Stomach (tissue), 4 donors: ENCODE results near the gene VANGL1.
"Not testable (repeated sequence)": the region's sequence is repeated elsewhere in the genome, so short reads cannot be mapped to it uniquely, and the experiment has no call there.

Experiments
- POLR2A ChIP-seq, 4 donors: fragments of 450-650 bp; IDR thresholded peaks; one replicate each; pipeline ENCODE4 v1.6.1; 2016; ENCODE audit warnings: antibody characterized with exemption in 4 of 4, control low read depth in 2 of 4, mild to moderate bottlenecking in 1 of 4, moderate library complexity in 1 of 4
- TF ChIP-seq, protein P1 (sequence below), 7 experiments: fragments of 450-650 bp in 4 of 7; fragments of 200-600 bp in 3 of 7; sonication (generic) in 3 of 7; IDR thresholded peaks; one replicate each; pipeline ENCODE4 v1.5.1; 2016 to 2019; ENCODE audit warnings: antibody characterized with exemption in 7 of 7, control low read depth in 2 of 7, mild to moderate bottlenecking in 1 of 7

DNA sequence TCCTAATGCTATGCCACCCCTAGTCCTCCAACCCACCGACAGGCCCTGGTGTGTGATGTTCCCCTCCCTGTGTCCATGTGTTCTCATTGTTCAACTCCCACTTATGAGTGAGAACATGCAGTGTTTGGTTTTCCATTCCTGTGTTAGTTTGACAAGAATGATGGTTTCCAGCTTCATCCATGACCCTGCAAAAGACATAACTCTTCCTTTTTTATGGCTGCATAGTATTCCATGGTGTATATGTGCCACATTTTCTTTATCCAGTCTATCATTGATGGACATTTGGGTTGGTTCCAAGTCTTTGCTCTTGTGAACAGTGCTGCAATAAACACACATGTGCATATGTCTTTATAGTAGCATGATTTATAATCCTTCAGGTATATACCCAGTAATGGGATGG, 8.2 kb upstream of the VANGL1 start:
- TF ChIP-seq, protein P1, sequence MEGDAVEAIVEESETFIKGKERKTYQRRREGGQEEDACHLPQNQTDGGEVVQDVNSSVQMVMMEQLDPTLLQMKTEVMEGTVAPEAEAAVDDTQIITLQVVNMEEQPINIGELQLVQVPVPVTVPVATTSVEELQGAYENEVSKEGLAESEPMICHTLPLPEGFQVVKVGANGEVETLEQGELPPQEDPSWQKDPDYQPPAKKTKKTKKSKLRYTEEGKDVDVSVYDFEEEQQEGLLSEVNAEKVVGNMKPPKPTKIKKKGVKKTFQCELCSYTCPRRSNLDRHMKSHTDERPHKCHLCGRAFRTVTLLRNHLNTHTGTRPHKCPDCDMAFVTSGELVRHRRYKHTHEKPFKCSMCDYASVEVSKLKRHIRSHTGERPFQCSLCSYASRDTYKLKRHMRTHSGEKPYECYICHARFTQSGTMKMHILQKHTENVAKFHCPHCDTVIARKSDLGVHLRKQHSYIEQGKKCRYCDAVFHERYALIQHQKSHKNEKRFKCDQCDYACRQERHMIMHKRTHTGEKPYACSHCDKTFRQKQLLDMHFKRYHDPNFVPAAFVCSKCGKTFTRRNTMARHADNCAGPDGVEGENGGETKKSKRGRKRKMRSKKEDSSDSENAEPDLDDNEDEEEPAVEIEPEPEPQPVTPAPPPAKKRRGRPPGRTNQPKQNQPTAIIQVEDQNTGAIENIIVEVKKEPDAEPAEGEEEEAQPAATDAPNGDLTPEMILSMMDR (IDR thresholded peaks at IDR 0.05) = not testable (repeated sequence)
- not testable (repeated sequence) for TF ChIP-seq POLR2A (IDR thresholded peaks at IDR 0.05)
